Glomerular visceral epithelial cell (primary cell): ENCODE data around the gene E2F8.

Experiments used
- DNase-seq: peaks from one replicate; pipeline ENCODE4 v3.0.0-alpha.2; 2016; ENCODE audit errors: extremely low spot score

Gene E2F8

DNA sequence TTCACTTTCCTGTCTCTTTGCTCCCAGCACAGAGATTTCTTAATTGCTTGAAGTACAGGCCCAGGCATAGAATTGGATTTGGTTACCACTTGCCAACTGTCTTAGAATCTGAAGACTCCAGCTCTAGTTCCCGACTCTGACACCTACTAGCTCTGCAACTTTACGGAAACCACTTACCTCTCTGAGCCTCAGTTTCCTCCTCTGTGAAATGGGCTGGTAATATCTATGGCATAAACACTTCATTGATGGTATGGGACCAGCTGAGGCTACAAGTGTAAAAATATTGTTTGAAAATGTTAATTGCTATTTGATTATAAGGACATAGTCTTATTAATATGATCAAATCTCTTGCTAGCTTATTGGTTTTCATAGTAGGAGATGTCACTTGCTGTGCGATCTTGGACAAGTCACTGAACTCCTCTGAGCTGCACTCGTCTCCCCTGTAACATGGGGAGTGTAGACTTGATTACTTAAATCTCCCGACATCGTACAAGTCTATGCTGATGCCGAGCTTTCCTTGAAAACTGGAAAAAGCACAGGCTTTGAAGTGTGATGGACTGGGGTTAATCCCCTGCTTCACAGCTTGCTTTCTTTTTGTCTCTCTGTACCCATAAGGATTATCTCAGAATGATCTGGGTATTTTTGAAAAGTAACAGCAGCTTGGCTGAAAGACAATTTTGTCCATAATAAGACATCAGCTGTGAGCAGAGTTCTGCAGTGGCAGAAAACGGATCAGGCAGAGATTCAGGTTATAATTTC, 11.8 kb upstream of the E2F8 start:
- no peak for DNase-seq

DNA sequence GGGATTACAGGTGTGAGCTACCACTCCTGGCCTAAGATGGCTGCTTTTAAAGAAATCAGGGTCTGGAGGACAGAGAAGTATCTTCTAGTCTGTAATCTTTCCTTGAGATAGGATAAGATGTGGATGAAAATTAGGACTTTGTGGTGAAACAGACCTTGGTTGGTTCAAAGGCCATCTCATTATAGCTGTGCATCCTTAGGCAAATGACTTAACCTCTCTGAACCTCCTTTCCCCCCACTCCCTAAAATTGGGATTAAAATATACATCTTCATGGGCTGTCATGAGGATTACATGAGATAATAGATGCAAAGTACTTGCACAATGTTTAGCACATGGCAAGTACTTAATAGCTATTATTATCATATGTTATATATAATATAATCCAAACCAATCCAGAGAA, 10.8 kb upstream of the E2F8 start:
- no peak for DNase-seq

DNA sequence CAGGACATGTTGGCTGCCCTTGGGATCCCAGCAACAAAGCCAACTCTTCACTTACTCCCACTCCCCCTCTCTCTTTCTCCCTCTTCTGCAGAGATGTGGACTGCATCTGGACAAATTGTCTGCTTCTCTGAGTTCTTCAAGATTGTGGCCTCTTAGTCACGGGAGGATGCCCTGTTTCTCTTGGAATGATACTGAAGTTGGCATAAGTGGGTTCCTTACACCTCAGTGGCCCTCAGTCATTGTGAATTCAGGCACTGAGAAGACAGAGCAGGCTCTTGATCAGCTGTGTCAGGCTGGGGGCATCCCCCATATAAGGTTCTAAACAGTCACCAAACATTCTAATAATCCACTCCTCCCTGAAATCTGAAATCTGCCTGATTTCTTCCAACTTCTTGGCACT, 6.1 kb upstream of the E2F8 start:
- no peak for DNase-seq

DNA sequence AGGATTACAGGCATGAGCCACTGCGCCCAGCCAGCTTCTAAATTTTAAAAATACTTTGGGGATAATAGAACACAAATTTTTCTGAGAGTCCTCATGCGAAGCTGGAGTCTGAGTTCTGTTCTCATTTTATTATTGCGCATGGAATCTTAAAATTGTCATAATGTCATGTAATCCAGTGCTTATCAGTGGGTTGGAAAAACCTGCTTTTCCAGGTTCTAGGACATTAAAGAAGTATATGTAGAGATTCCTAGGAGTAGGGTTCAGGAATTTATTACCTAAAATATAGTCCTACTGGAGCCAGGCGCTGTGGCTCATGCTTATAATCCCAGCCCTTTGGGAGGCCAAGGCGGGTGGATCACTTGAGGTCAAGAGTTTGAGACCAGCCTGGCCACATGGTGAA, 4.6 kb upstream of the E2F8 start:
- no peak for DNase-seq

DNA sequence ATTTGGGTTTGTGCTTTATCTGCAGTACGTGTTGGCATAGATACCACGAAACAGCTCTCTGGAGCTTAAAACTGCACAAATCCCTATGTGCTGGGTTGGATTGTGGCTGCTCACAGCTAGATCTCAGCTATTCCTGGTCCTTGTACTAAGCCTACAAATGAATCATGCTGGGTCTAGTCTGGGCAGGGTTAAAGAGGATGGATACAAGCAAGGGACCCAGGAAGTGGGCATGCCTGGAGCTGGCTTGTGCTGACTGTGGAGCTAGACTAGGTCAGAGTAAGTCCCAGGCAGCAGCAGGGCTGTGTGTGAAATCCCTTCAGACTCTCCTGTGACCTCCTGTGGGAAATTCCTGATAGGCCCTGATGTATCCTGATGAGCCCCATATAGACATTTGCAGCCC, 3.9 kb upstream of the E2F8 start:
- DNase-seq, result peak; percentile 41

DNA sequence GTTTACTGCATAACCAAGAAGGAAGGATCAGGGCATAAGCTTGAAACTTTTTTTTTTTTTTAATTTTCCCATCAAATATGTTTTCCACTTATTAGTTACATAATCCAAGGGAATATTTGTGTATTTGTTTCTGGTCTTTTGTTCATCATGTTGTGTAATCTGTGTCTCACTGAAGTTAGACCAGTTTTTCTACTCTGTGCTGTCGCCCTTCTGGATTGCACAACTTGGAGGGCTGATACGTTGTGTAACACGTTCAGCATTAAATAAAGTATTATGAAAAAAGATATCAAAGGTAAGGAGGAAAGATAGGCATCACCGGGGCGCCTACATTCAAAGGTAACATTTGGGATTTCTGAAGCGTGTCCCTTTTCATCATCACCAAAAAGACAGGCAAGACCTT, 3.3 kb upstream of the E2F8 start:
- DNase-seq, result no peak

DNA sequence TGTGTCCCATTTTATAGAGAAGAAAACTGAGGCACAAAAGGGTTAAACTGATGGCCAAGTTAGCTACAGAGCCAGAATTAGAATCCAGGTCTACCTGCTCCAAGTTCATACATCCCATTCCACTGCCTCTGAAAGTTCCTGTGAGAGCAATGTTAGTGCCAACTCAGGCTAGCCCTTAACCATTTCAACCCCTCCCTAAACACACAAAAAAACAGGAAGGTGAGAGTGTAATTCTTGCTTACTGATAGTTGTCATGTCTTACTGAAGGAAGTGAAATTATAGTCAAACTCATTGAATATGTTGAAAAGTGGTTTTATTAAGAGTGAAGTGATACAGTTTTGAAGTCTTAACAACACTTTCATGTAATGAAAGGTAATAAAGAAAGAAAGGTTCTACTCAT, 2.9 kb upstream of the E2F8 start:
- no peak for DNase-seq

DNA sequence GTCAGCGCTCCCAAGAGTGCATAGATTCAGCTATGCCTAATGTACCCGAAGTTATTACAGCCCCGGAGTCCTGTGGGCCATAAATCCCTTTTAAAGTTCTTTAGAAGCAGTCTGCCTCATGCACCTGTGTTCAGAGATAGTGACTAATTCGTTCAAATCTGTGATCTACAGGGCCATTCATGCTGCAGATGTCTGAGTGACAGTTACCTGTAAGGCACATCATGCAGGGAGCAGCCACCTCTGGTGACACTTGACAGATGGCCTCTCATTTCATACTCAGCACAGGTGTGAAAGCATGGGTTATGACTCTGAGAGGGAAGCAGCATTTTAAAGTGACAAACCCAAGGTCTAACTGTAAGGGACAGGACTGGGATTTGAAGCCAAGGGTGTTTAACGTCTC, 2.4 kb upstream of the E2F8 start:
- DNase-seq, result no peak

DNA sequence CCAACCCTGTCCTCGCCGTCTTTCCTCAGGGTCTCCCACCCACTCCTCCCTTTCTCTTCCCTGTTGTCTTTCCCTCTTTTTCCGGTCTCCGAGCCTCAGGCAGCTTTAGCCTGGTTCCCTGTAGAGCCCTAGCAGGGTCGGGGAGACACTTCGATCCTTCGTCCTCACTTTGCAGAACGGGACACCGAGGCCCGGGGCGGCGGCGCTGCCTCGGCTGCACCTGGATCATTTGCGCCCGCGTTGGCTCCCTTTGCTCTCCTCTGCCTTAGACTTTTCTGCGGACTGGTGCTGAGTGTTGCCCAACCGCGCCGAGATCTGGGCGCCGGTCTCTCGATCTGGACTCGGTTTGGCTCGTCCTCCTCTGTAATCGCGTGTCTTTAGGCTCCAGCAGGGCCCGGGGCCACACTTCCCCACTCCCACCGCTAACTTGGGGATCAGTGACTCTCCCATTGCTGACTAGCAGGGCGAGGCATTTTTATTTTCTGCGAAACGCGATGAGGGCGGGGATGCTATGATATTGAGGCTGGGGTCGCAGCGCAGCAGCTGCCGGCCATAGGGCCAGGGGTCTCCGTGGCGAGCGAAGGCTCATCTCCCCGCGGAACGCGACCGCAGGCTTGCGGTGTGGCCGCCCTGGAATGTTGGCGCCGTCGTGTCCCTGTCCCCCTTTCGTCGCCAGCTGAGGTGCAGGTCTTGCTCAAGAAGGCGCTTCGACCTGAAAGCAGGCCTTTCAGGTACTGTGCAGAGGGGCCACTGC, 1.6 kb upstream of the E2F8 start:
- no peak for DNase-seq

DNA sequence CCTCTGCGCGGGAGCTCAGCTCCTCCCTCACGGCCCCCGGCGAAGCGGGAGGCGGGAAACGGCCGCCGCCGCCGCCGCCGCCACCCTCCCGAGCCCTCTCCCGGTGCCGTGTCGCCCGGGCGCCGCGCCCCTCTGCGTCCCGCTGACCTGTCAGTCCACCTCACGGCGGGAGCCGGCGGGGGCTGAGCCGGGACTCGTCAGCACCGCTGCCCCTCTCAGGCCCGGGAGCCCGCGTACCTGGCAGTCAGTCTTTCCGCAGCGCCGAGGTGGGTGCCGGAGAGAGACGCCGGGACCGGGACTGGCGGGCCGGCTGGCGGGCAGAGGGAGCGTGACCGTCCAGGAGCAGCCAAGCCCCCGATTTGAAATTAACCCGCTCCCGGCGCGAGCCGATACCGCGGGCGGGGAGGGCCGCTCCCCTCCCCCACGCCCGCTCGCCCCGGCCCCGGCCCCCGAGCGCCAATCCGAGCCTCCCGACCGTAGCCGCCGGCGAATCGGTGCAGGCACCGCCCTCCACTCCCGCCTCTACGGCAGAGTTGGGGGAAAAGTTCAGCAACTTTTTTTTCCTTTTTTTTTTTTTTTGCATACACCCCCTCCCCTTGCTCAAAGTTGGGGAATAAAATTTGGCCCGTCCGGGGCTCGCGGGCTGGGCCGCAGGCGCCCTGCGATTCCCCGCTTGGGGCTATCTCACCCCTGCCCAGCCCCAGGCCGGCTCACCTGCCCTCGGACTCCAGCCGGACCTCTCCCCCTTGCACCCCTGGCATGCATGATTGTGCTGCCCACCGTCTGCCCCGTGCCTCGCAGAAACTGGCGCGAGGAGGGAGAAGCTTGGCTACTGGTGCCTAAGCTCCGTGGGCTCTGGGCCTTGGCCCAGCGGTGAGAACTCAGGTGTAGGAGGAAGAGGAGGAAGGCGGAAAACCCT, 774 bp upstream of the E2F8 start:
- peak; percentile 46 for DNase-seq

DNA sequence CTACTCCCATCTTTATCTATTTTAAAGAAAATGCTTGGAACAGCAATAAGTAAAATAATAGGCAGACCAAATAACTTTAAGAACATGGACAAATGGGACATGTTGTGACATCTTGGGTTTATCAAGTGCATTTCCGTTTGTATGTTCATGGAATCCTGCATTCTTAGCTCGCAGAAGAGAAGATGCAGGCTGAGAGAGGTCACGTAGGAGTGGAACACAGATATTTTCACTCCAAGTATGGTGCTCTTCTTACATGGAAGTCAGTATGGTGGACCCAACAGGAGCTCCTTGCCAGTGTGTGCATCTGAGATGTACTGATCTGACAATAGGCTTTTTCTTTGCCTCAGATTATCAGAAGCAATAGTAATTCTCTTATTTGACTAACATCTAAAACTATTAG, 1.7 kb downstream of the E2F8 start:
- no peak for DNase-seq

DNA sequence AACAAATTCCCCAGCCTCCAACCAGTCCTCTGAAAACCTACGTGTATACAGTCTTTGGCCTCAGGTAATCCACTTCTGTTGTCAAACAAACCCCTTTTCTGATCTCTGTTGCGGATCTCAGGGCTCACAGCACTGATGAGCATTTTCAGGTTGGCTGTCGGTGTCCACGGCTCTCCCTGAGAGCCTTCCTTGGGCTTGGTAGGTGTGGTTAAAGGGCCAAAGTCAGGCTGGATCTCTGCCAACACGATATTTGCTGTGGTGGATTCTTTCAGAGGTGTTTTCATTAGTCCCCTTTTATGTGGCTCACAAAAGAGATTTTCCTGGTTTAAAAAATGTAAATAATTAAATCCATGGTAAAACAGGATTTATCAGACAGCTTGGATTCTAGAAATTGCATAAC, 2.9 kb downstream of the E2F8 start:
- no peak for DNase-seq

DNA sequence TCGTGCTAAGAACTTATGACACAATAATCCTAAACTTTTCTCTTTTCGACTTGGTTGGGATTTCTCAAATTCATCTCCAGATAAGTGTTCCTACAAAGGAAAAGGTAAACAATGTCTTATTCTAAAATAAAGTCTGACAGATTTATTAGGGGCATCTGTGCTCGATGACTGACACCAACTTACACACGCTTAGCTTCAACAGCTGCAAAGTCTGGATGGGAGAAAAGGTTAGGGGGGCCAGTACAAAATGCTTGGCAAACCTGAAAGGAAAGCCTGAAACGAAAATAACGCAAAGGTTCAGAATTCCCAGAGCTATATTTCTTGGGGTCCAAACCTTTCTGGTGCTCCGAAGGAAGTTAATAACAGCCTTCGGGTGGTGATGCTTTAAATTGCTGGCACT, 3.4 kb downstream of the E2F8 start:
- no peak for DNase-seq

DNA sequence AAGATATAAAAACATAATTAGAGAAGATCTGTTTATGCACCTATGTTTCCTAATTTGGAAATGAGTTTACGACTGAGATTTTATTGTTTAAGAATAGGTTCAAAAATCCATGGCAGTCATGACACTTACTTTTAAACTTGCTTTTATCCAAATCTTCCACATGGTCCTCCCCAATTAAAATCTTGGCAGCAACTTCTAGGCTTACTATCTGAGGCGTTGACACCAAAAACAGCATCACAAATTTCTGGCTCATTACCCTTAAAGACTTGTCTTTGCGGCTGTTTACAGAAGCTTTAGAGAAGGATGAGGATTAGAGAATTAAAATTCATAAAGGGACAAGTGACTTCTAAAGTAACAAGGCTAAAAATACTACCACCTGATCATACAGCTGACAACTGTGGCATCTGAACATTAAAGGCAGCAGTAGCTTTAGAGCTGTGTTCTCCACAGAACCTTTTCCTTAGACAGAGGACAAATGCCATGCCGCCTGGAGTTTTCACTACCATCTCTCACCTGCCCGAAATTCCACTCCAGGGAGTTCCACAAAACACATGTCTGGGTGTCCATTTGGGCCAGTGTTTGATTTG, 6.4 kb downstream of the E2F8 start:
- DNase-seq, result no peak

DNA sequence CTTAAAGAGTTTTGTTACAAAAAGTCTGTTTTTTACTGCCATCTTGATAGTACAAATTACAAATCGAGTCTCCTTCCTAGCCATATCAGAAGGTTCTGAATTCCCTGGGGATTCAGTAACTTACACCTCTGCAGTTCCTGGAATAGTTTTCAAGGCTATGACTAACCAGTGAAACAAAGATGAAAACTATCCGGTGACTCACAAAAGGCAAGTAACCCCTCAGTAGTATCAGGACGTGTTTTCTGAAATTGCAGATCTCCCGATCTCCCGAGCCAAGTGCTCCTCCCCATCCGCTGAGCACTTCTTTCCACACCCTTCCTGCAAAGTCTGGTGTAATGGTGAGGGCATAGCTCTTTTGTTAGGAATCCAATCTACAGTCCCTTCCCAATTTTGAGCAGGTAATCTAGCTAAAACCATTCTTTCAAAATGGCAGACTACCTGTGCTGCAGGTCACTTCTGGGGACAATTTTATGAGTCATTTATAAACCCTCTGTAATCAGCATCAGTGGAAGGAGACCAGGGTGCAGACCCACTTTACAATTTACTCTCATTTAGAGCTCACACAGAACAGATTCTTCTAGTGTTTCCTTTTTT, 7.7 kb downstream of the E2F8 start:
- DNase-seq, result peak; percentile 58

DNA sequence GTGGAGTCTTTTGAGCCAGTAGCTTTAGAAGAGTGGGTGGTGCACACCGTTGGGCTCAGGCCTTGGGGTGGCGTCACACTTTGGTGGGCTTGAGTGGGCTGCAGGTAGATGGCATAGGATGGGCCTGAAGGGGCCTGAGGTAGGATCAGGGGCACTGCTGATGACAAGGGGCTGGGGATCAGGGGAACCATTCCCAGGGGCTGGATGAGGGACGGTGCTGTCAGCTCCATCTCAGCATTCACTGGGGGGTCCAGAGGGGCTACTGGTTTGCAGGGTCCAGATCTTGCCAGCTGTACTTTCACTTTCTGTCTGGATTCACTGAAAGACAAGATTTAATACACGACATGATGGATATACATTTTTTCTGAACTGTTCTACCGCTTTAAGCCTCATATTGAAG, 11.1 kb downstream of the E2F8 start:
- no peak for DNase-seq

DNA sequence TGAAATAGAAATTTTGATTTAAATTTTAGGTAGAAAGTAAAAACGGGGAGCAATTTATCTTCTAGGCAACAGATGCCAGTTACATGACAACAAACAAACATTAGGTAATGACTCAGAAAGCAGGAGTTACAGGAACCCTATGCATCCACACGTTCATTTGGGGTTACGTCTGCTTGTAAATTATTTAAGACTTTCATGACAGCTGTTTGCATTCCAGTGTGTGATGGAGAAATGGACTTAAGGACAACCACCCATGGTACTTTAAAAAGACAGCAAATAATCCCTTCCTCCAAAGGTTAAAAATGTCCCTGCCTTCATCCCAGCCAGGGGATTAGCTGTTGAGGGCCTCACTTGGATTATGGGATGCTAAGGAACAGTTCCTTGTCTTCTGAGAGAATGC, 11.8 kb downstream of the E2F8 start:
- no peak for DNase-seq

DNA sequence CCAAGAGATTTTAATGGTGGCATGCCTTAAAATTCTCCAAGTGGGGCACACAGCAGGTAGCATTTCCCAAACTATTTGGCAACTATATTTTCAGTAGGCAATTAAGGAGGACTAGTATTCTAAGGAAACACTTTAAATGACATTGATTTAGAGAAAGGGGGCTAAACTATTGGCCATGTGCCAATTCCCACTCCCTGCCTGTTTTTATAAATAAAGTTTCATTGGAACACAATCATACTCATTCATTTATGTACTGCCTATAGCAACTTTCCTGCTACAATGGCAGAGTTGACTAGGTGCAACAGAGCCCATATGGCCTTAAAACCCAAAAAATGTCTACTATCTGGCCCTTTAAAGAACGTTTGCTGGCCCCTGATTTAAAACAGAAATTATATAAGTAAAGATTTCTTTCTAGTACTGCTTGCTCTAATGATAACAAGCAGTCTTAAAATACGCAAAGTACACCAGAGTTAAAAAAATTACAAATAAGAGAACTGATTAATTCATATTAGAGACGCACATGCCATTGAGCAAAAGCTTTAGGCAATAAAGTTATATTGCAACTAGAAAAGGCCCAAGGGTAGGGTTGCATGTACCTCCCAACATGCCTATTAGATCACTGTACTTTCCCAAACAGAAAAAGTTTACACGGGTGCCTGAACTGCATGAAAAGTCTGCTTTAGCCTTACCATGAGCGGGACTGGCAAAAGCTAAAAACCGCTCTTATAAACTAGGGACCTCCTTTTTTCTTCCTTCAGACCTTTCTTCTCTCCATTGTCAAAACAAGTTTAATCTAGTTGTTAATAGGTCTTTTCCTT, 14.2 kb downstream of the E2F8 start:
- no peak for DNase-seq

DNA sequence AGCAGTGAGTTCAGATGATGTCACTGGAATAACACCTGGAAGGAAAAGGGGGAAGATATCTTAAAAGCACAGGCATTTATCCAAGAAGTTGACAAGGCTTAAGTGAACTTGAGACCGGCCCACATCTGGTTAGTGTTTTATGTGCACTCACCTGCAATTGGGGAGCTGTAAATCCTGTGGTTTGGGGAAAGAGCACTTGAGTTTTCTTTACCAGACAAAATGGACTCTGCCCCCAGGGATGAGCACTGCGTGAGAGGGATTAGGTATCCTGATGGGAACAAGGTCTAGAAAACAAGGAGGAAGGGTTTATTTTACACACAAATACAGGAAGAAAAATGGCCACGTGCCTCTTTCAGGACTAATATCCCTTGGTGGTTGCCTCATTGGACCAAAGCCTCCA, 15.2 kb downstream of the E2F8 start:
- no peak for DNase-seq

DNA sequence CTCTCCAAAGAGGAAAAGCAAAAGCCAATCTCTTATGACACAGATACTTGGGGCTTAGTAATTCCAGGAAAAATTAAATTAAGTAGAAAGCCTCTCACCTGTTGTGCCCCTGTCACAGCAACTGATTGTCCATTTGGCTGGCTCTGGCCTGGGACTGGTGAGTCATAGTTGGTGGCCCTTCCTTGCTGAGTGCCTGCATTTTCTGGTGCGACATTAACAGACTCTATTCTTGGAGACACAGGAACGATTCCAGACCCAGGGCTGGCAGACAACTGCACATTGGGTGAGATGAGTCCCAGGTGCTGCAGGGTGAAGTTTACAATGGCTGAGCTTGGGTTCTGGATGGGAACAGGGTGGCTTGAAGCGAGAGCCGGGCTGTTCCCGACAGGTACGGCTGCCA, 15.6 kb downstream of the E2F8 start:
- no peak for DNase-seq
